ENCODE data around the gene DIAPH2.
"Not testable (repeated sequence)": the region's sequence is repeated elsewhere in the genome, so short reads cannot be mapped to it uniquely, and the experiment has no call there.

DIAPH2 gene

DNA sequence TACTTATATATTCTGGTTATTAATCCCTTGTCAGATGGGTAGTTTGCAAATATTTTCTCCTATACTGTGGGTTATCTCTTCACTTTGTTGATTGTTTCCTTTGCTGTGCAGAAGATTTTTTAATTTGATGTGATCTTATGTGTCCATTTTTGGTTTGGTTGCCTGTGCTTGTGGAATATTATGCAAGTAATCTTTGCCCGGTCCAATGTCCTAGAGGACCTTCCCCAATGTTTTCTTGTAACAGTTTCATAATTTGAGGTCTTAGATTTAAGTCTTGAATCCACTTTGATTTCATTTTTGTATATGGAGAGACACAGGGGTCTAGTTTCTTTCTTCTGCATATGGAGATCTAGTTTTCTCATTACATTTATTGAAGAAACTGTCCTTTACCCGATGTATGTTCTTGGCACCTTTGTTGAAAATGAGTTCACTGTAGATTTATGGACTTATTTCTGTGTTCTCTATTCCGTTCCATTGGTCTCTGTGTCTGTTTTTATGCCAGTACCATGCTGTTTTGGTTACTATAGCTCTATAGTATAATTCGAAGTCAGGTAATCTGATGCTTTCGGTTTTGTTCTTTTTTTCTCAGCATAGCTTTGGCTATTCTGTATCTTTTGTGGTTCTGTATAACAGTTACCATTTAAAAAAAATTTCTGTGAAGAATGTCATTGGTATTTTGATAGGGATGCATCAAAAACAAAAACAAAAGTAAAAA lies 34.7 kb downstream of the DIAPH2 start:
- no peak for DNase-seq

DNA sequence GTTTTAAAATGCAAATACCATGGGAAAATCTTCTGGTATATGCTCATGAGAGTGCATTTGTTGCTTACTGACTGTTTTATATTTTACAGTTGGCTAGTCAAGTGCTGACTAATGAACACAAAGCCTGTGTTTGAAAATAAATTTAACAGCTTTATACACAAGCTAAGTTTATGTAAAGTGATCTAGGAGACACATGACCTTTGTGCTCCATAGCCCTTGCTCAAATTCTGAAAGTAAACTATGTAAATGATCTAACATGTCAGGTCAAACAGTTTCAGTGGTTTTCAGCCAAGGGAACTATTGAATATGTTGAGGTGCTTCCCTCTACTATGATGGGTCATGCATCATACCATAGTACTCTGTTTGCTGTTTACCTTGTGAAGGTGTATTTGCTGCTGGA lies 36.7 kb downstream of the DIAPH2 start:
- DNase-seq = peak; percentile 5

DNA sequence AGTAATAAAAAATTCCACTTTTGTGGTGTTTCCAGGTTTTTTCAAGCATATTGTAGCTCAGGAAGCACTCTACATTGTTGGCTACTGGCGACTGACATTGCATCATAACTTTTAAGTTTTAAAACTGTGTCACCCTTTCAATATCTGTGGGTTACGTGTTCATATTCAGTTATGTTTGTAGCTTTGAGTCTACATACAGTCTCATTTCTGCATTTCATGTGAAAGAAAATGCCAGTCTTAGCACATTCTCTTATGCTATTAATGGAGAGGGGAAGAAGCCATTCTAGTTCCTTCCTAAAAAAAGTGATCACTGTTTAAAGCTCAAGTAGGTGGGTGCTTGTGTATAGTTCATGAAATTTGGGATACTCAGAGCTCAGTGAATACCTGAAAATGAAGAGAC lies 38.1 kb downstream of the DIAPH2 start:
- no peak for DNase-seq

DNA sequence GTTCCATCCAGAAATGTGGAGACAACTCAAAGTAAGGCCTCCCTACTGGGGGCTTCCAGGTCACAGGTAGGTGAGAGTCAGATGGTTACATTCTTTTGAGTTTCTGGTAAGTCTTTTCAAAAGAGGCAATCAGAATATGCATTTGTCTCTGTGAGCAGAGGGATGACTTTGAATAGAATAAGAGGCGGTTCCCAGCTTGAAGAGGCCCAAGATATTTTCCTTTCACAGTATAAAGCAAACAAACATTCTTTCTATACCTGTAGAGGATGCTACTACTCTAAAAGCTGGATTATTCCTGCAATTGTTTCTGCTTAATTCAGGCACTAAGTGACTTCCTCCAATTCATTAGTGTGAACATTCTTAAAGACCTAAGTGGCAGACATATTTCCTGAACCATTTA lies 44.4 kb downstream of the DIAPH2 start:
- no peak for DNase-seq

DNA sequence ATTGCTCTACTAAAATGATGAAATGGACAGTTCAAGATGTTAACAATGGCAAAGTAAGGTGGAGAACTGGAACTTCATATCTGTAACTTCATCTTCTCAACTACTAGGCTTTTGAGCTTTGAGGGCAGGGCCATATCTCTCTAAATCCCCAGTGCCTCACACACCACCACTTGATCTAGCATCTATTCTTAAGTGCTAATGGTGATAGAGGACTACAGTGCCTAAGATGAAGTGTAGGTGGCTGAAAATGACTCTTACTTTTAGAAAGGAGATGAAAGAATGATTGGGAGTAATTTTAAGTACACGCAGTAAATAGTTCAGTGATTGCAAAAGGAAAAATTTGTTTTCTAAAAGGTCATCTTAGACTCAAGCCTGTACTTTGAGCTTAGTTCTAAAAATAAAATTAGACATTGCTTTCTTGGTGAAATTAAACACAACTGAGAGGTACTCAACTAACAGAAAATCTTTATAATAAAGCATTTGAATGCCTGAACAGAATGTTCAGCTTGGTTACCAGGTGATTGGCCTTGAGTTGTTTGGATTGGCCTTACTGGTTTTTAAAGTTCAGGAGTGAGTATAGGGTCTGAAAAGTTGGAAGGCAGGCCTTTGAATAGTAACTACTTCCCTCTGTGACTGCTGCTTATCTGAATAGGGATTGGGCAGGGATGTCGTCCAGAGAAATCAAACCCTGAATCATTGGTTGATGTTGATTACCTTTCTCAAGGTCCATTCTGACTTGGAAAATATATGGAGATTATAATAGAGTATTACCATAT lies 45.4 kb downstream of the DIAPH2 start:
- DNase-seq = no peak

DNA sequence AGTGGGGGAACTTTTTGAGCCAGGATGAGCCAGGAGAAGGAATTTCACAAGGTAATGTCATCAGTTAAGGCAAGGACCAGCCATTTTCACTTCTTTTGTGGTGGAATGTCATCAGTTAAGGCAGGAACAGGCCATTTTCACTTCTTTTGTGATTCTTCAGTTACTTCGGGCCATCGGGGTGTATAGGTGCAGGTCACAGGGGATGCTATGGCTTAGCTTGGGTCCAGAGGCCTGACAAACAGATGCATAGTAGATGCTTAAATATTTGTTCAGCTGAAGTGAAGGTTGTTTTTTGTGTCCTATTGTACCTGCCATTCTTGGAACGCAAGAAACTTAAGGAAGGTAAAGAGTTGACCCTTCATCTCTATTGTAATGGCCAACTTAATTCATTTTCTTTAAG lies 46.4 kb downstream of the DIAPH2 start:
- not testable (repeated sequence) for DNase-seq

DNA sequence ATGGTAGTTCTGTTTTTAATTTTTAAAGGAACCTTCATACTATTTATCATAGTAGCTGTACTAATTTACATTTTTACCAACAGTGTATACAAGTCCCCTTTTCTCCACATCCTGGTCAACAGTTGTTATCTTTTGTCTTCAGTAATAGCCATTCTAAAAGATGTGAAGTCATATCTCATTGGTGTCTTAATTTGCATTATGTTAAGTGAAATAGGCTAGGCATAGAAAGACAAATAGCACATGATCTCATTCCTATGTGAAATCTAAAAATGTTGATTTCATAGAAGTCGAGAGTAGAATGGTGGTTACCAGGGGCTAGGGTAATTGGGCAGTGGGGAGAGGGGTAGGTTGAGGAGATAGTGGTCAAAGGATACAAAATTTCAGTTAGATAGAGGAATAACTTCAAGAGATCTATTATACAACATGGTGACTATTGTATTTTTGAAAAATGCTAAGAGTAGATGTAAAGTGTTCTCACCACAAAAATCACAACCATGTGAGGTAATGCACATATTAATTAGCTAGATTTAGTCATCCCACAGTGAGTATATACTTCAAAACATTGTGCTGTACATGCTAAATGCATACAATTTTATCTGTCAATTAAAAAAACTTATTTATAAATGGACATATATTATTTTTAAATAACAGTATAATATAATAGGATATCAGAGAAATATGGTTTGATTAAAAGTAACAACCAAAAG lies 58.9 kb downstream of the DIAPH2 start:
- no peak for DNase-seq

DNA sequence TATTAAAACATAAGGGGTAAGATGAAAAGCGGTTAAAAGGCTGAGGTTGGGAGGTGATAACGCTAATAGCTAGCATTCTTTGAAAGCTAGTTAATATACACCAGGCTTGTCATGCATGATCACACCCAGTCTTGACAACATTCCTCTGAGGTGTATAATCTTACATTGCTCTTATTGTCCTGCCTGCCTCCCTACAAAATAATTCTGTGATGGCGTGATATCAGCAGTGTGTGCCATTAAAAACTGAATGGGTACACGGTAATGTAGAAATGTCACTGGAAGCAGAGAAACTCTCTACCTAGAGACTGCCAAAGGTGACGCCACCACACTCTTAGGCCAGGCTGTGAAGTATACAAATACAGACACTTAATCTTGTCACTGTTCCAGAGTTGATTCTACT lies 68.1 kb downstream of the DIAPH2 start:
- no peak for DNase-seq

DNA sequence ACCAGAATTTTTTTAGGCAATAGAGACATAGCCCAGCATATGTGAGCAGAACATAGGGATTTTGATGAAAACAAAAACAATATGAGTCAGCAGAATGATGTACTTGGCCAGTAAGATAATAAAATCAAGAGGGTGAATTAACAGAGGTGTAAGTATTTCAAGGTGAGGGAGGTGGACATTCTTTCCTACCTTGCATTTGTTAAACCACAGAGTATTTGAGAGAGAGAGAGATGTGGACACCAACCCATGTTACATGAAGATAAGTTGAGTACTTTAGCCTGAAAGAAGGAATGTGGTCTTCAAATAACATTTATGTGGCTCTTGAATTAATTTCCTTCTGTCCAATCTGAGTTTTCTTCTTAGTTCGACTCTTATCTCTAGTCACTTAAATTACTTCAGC lies 68.6 kb downstream of the DIAPH2 start:
- DNase-seq = no peak

DNA sequence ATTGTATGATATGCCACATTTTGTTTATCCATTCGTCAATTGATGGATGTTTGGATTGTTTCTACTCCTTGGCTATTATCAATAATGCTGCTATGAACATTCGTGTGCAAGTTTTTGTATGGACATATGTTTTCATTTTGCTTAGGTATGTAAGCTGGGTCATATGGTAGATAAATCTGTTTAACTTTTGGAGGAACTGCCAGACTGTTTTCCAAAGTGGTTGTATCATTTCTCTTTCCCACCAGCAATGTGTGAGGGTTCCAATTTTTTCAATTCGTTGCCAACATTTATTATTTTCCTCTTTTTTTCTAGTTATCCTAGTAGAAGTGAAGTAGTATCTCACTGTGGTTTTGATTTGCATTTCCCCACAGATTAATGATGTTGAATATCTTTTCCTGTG lies 71.8 kb downstream of the DIAPH2 start:
- no peak for DNase-seq

DNA sequence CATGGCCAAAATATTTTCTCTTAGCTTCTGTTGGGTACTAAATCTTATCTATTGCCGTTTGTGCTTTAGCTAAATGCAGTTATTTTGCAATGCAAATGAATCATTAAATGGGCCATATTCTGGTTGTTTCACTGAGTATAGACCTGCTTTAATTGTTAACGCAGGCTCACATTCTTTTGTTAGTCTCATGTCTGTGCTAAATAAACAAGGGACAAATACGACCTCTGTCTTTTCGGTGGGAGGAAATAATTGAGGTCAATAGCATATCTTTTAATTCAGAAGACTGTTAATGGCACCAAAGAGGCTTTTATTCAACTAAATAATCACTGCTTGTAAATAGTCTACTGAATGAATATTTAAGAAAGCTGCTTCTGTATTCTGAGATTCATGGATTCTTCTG lies 76.9 kb downstream of the DIAPH2 start:
- DNase-seq = no peak

DNA sequence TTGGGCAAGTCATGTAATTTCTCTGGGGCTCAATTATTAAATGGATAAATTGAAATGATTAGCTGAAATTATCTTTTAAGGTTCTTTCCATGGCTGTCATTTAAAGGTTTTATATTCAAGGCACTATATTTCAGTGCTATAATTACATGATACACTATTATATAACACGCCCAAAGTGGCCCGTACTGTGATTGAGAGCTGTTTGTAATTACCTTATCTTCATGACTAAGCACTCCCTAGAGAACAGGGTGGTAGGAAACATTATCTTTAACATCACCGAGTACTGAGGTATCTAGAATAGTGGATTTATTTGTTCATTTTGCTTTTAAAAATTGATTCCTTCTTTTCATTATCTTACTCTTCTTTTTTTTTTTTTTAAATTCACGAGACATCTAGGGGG lies 79.0 kb downstream of the DIAPH2 start:
- DNase-seq = no peak

DNA sequence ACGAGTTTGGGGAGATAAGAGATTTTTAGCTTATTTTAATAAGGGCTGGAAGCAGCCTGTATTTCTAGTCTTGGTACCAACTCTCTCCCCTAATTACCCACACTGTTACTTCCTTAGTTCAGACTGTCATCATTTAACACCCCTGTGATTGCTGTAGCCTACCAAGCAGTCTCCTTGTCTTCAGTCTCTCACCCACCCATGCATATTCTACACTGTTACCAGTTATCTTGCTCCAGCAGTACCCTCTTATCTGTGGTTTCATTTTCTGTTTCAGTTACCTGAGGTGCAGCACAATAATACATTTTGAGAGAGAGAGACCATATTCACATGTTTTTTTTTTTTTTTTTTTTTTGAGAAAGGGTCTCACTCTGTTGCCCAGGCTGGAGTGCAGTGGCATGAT lies 80.2 kb downstream of the DIAPH2 start:
- no peak for DNase-seq

DNA sequence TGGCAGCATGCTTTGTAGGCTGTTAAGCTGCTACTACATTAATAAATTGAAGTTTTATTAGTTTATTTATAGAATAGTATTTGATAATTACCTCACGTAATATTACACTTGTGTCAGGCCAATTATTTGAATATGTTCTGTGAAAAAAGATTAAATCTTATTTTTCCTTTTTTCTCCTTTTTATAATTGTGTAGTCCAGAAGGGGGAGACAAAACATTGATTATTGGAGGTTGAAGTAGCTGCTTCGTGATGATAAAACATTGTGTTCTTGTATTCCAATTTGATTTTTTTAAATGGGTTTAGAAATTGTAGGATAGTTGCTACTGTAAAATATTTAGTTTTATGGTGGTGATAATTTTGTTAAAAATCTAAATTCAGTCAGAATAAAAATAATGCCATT lies 85.7 kb downstream of the DIAPH2 start:
- no peak for DNase-seq

DNA sequence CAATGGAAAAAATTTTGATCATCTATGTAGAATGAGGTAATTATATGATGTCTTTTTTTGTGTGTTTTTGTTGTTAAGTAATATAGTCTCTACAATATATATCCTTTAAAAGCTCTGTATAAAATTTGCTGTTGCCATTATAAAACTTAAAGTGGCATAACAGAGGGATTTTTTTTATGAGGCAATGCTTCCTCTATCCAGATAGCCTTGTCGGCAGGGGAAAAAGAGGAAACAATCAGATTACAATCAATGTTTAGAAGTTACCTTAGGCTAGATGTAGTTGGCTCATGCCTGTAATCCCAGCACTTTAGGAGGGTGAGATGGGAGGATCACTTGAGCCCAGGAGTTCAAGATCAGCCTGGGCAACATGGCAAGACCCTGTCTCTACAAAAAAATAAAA lies 86.8 kb downstream of the DIAPH2 start:
- DNase-seq = no peak

DNA sequence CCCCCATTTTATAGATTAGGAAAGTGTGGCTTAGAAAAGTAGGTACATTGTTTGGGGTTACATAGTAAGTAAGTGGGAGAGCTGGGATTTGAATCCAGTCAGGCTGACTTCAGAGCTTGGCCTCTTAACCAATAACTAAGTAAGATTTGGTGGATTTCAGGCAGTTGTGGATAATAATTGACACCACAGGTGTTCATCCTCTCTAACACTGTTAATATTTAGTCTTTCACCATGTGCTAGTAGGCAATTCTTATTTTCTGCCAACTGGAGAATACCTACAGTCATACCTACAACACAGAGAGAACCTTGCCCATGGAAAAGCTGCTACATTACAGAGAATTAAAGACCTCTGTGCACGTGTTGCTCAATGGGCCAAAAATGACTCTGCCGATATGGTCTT lies 89.5 kb downstream of the DIAPH2 start:
- no peak for DNase-seq

DNA sequence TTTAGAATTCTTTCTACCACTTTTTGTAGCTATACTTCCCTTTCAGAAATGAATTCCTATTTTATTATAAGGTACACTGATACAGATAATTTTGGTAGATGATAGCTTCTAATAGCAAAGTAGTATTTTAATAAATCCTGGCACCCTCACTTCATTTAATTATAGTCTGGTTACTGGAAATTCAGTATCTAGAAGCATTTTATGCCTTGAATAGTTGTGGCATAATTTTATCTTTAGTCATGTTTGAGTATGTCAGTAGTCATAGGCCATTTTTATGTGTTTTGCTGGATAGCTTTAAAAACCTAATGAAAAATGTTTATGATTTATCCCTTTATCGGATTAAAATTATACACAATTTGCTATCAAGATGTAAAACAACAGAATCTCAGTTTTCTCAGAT lies 92.3 kb downstream of the DIAPH2 start:
- DNase-seq = no peak

DNA sequence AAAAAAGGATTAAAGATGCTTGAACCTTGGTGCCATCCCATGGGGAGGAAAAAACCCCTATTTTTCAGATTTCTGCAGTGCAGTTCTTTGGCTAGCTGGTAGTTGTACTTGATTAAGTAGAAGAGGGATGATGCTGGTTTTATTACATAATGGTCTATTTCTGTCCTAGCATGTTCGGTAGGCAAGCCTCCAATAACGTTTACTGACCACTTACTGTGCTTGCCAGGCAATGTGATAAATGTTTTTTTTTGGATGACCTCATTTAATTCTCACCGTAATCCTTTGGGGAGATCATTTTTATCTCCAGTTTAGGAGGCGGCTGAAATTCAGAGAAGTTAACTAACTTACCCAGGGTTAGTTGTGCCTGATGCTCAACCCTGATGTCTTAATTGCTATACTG lies 106.9 kb downstream of the DIAPH2 start:
- no peak for DNase-seq

DNA sequence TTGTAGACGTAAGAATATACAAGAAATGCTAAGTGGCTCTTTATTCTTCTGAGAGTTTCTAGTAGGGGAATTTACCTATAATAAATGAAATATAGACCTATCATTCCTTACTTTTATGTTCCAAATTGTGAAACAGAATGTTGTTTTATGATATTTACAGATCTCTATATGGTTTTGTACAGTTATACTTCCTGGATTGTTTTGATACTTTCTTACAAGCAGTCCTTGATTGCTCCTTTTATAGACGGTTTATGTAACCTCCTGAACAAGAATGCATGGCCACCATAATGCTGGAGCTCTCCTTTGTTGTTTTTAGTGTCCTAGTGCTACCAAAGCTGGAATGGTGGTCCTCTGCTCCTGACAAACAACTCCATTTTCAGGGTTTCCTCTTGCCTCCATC lies 107.4 kb downstream of the DIAPH2 start:
- no peak for DNase-seq

DNA sequence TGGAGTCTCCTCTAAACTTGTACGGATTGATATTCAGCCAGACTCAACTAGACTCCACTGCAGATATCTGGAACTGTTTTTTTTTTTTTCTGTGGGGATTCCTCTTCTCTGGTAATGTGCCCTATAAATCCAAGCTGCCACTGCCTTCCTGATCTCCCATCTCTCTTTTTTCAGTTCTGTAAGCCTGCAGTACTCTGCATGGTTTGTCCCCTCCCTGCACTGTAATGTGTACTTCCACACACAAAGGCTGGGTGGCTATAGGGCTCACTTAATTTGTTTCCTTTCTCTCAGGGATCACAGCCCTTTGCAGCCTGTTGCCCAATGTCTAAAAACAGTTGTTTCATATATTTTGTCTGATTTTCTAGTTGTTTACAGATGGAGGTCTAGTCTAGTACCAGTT lies 114.3 kb downstream of the DIAPH2 start:
- no peak for DNase-seq

DNA sequence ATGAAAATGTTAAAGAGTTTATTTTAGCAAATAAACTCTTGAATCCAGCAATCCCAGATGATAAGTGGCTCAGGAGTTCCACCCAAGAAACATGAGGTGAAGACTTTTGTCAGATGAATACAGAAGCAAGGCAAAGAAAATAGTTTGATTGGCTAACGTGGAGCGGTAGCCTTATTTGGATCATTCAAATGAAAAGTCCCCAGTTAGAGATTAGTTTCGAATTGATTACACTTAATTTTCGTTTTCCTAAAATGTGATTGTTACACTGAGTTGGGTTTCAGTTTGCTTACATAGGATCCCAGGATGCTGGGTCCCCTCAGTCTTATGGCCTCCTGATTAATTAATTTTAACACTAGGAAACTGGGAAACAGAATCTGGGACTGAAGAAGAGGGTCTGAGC lies 122.7 kb downstream of the DIAPH2 start:
- DNase-seq = no peak

DNA sequence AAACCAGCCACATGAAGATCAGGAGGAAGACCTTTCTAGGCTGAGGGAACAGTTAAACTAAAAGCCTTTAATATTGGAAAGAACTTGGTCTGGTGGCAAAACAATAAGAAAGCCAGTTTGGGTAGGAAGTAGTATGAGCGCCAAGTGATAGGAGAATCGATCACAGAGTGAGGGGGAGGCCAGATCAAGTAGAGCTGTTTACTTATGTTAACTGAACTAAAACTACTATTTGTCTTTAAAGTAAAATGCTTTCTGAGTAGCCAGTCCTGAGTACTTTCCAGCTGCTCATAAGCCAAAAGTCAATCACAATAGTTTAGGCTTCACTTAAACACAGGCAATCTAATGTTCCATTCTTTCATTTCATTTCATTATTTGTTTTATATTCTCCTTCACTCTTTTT lies 136.3 kb downstream of the DIAPH2 start:
- no peak for DNase-seq

DNA sequence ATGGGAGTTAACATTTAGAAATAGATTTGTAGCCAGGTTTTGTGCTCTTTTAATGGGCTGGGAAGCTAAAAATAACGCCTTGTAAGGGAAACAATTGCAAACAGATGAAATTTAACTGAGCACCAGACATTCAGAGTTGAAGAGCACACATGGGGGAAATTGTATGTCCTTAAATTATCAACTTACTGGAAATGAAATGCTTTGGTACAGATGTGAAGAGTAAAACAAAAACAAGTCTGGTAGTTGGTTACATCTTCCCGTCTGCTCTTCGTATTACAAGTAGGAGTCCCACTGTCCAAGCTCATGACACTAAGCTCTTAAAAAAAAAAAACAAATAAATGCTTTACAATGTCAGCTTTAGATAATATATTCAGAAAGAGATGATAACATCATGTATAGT lies 139.5 kb downstream of the DIAPH2 start:
- no peak for DNase-seq

DNA sequence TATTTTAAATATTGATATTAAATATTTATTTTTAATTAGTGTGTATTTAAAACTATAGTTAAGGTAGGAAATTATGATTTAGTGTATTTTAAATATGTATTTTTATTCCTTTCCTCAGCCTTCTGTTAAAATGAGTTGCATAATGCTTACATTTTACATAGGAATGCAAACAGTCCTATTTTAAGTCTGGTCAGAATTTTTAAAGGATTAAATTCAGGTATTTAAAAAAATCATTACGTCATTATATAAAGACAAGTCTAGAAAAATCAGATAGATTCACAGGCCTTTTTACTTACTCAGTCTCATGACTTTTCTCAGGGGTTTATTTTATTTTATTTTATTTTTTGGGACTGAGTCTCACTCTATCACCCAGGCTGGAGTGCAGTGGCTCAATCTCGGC lies 148.7 kb downstream of the DIAPH2 start:
- no peak for DNase-seq

All from activated CD4-positive, alpha-beta T cell treated with anti-CD3 and anti-CD28 coated beads, Interleukin-10, Interleukin-2, amounts not matched to agents 100 ng/mL and 50 ng/mL, durations not matched to agents 16 hours and 8 hours (primary cell).